Measurements from ENCODE around the gene ZNF830.

- no peak for TF ChIP-seq CTCF (IDR thresholded peaks at IDR 0.05; ENCODE audit: low read depth, low read length, missing input control)
- no peak for TF ChIP-seq ATF3 (IDR thresholded peaks at IDR 0.05)
- TF ChIP-seq EGR1 (IDR thresholded peaks at IDR 0.05; ENCODE audit: low read depth in 2 of 2): no peak
- no peak for TF ChIP-seq MAX (IDR thresholded peaks at IDR 0.05)
- TF ChIP-seq ZBTB33 (IDR thresholded peaks at IDR 0.05): no peak
- no peak for TF ChIP-seq GABPA (IDR thresholded peaks at IDR 0.05 in 1 of 2, conservative IDR thresholded peaks at IDR 0.05 in 1 of 2)
- no peak for TF ChIP-seq TAF1 (conservative IDR thresholded peaks at IDR 0.05)
- TF ChIP-seq REST (IDR thresholded peaks at IDR 0.05): no peak
- no peak for TF ChIP-seq NR2F2 (IDR thresholded peaks at IDR 0.05)
- TF ChIP-seq RAD21 (IDR thresholded peaks at IDR 0.05): no peak
- no peak for TF ChIP-seq RXRA (IDR thresholded peaks at IDR 0.05)
- TF ChIP-seq YY1 (IDR thresholded peaks at IDR 0.05): no peak
- TF ChIP-seq SP1 (IDR thresholded peaks at IDR 0.05): no peak
Measured at GRCh38 chr17:34981538-34982241, 20.4 kb downstream of the ZNF830 start.
